ENCODE data around the gene FLACC1.

- no peak for TF ChIP-seq TAF1 (IDR thresholded peaks at IDR 0.05; ENCODE audit: borderline replicate concordance, low read depth, low read length)
- no peak for TF ChIP-seq POLR2A (IDR thresholded peaks at IDR 0.05; ENCODE audit: low read depth, low read length)
- TF ChIP-seq POLR2AphosphoS5 (IDR thresholded peaks at IDR 0.05; ENCODE audit: low read depth, low read length), result no peak
These were observed 12.6 kb upstream of the FLACC1 start for GRCh38 chr2:201369775-201370174.
